ENCODE measurements around the gene SLC17A2.

SLC17A2 gene

GRCh38 chr6:25930532-25931410 lies at the start of gene SLC17A2:
Gene SLC17A2 (minus strand): TSS chr6:25930691. CDS start chr6:25925796, 4,895 bp downstream.
- DNase-seq (ENCODE audit: low spot score), result no peak

GRCh38 chr6:25975923-25976560 lies 45.6 kb upstream of the SLC17A2 start:
- DNase-seq (ENCODE audit: low spot score), result no peak

GRCh38 chr6:25973923-25974555 lies 43.5 kb upstream of the SLC17A2 start:
- DNase-seq (ENCODE audit: low spot score), result no peak

- no peak for DNase-seq (ENCODE audit: low spot score)
Observed at GRCh38 chr6:25972902-25973301, 42.4 kb upstream of the SLC17A2 start.

- no peak for DNase-seq (ENCODE audit: low spot score)
Observed at GRCh38 chr6:25972128-25972527, 41.6 kb upstream of the SLC17A2 start.

GRCh38 chr6:25971187-25971821 lies 40.8 kb upstream of the SLC17A2 start:
- peak; percentile 33 for DNase-seq (ENCODE audit: low spot score)

- DNase-seq (ENCODE audit: low spot score), result no peak
Observed at GRCh38 chr6:25968769-25969168, 38.3 kb upstream of the SLC17A2 start.

GRCh38 chr6:25966711-25967110 lies 36.2 kb upstream of the SLC17A2 start:
- no peak for DNase-seq (ENCODE audit: low spot score)

- DNase-seq (ENCODE audit: low spot score), result no peak
Observed at GRCh38 chr6:25965058-25965457, 34.6 kb upstream of the SLC17A2 start.

GRCh38 chr6:25963426-25964123 lies 33.1 kb upstream of the SLC17A2 start:
- DNase-seq (ENCODE audit: low spot score), result peak; percentile 49

- DNase-seq (ENCODE audit: low spot score), result peak; percentile 88
Observed at GRCh38 chr6:25962149-25963127, 31.9 kb upstream of the SLC17A2 start, which contains the start of gene TRIM38. Gene TRIM38 (plus strand): TSS chr6:25962802. CDS start chr6:25966523, 3,721 bp downstream.

GRCh38 chr6:25961619-25962148 lies 31.2 kb upstream of the SLC17A2 start:
- peak; percentile 54 for DNase-seq (ENCODE audit: low spot score)

GRCh38 chr6:25960734-25961133 lies 30.2 kb upstream of the SLC17A2 start:
- no peak for DNase-seq (ENCODE audit: low spot score)

GRCh38 chr6:25959890-25960536 lies 29.5 kb upstream of the SLC17A2 start:
- no peak for DNase-seq (ENCODE audit: low spot score)

GRCh38 chr6:25958700-25959162 lies 28.2 kb upstream of the SLC17A2 start:
- DNase-seq (ENCODE audit: low spot score), result peak; percentile 58

- no peak for DNase-seq (ENCODE audit: low spot score)
Observed at GRCh38 chr6:25956226-25956625, 25.7 kb upstream of the SLC17A2 start.

- DNase-seq (ENCODE audit: low spot score), result no peak
Observed at GRCh38 chr6:25954756-25955155, 24.3 kb upstream of the SLC17A2 start.

GRCh38 chr6:25953733-25954132 lies 23.2 kb upstream of the SLC17A2 start:
- no peak for DNase-seq (ENCODE audit: low spot score)

GRCh38 chr6:25952535-25952934 lies 22.0 kb upstream of the SLC17A2 start:
- no peak for DNase-seq (ENCODE audit: low spot score)

Measured in hematopoietic multipotent progenitor cell treated with erythropoietin and hydrocortisone succinate and interleukin-3 and kit ligand, for 17 days (in vitro differentiated cells).